Suprapubic skin (tissue), 4 donors: ENCODE data around the gene NHSL2. TPM values are rescaled to one million over a fixed set of nuclear protein-coding genes. Genes with fewer than 3 reads are reported as not detected.

ENCODE experiments used
- DNase-seq, 2 donors: peaks; one replicate each; pipeline ENCODE4 v3.0.0-alpha.2; 2019; ENCODE audit warnings: low spot score in 2 of 2
- H3K27ac ChIP-seq: fragments of 200-600 bp; sonication (generic); one replicate; pipeline ENCODE4 v1.5.1; 2019
- H3K27me3 ChIP-seq: fragments of 200-600 bp; sonication (generic); one replicate; pipeline ENCODE4 v1.5.1; 2019
- H3K36me3 ChIP-seq: fragments of 200-600 bp; sonication (generic); one replicate; pipeline ENCODE4 v1.5.1; 2019
- H3K4me1 ChIP-seq: fragments of 200-600 bp; sonication (generic); one replicate; pipeline ENCODE4 v1.5.1; 2019
- H3K4me3 ChIP-seq: fragments of 200-600 bp; sonication (generic); one replicate; pipeline ENCODE4 v1.5.1; 2019; ENCODE audit warnings: mild to moderate bottlenecking
- H3K9me3 ChIP-seq: fragments of 200-600 bp; sonication (generic); one replicate; pipeline ENCODE4 v1.5.1; 2019
- EP300 ChIP-seq: sonication (generic); formaldehyde crosslinking; IDR thresholded peaks from one replicate; pipeline ENCODE4 v1.6.1; 2017; ENCODE audit warnings: antibody characterized with exemption
- POLR2A ChIP-seq, 2 donors: fragments of 450-650 bp; IDR thresholded peaks; one replicate each; pipeline ENCODE4 v1.6.1; 2017; ENCODE audit warnings: antibody characterized with exemption in 2 of 2, mild to moderate bottlenecking in 2 of 2, moderate library complexity in 2 of 2
- POLR2AphosphoS5 ChIP-seq, 3 donors: sonication (generic); formaldehyde crosslinking; IDR thresholded peaks; one replicate each; pipeline ENCODE4 v1.6.1; 2017; ENCODE audit warnings: antibody characterized with exemption in 3 of 3
- WGBS: methylation state at CpG from one replicate; pipeline ENCODE4 v1.1.5; 2018; 5-methylcytosine and 5-hydroxymethylcytosine counted together
- total RNA-seq, 4 donors: library from RNA; depleted of rRNA; stranded (reverse); fragments of >200 nt; gene quantifications; one replicate each; pipeline ENCODE4 v1.1.0, GENCODE V29; 2016
- TF ChIP-seq, protein P1 (sequence below), 2 donors: fragments of 200-600 bp in 1 of 2; fragments of 450-650 bp in 1 of 2; sonication (generic) in 1 of 2; IDR thresholded peaks; one replicate each; pipeline ENCODE4 v1.5.1; 2016 to 2019; ENCODE audit warnings: antibody characterized with exemption in 2 of 2, mild to moderate bottlenecking in 1 of 2, moderate library complexity in 1 of 2

Gene NHSL2
- total RNA-seq, 4 donors from 2014 or later, result 2.0 to 4.7 (median 3.0) TPM

DNA sequence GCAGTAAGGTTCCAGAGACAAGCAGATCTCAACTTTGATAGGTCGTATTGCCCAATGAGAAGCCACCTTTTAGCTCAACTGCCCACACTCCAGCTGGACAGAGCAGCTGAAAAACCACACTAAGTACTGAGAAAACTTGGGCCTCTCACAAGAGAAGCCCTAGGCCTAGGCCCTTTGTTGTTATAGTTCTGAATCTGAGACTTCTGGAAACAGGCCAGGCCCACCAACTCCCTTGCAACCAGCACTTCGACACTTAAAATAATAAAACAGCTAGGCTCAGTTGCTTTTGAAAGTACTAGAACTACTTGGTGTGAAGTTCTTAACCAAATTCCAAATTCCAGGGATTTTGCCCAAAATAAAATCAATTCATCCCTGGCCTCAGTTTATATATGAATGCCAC lies 234.5 kb downstream of the NHSL2 start:
- DNase-seq, result no peak
- H3K36me3 ChIP-seq, result no peaks in the 10 kb centered on the region
- H3K27me3 ChIP-seq, result no peaks in the 10 kb centered on the region
- H3K27ac ChIP-seq, result no peak overlapping the region
- H3K9me3 ChIP-seq, result no peaks in the 10 kb centered on the region
- no peaks in the 10 kb centered on the region for H3K4me1 ChIP-seq
- no peak for TF ChIP-seq EP300
- no peak for TF ChIP-seq POLR2A (IDR thresholded peaks at IDR 0.05)
- TF ChIP-seq, protein P1, sequence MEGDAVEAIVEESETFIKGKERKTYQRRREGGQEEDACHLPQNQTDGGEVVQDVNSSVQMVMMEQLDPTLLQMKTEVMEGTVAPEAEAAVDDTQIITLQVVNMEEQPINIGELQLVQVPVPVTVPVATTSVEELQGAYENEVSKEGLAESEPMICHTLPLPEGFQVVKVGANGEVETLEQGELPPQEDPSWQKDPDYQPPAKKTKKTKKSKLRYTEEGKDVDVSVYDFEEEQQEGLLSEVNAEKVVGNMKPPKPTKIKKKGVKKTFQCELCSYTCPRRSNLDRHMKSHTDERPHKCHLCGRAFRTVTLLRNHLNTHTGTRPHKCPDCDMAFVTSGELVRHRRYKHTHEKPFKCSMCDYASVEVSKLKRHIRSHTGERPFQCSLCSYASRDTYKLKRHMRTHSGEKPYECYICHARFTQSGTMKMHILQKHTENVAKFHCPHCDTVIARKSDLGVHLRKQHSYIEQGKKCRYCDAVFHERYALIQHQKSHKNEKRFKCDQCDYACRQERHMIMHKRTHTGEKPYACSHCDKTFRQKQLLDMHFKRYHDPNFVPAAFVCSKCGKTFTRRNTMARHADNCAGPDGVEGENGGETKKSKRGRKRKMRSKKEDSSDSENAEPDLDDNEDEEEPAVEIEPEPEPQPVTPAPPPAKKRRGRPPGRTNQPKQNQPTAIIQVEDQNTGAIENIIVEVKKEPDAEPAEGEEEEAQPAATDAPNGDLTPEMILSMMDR (IDR thresholded peaks at IDR 0.05), result no peak
- TF ChIP-seq POLR2AphosphoS5 (IDR thresholded peaks at IDR 0.05), result no peak
- H3K4me3 ChIP-seq, result no peak overlapping the region
- 41% methylated on average over 2 of the region's 2 CpGs for WGBS

DNA sequence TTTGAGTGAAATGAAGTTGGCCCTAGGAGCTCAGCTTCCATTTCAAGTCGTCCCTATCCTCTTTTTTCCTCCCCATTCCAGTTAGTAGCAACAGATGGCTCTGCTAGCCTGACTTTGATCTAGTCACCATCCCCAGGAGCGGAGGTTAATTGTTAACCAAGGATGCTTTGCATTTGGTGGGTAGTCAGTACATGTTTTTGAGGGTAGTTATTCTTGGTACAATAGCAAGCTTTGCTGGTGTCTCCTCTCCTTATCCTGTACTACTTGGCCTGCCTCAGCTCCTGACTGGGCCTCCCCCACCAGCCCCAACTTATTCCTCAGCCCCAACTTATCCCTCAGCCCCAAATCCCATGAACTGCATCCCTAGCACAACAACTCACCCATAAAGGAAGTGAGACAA lies 235.9 kb downstream of the NHSL2 start:
- H3K27ac ChIP-seq, result no peak overlapping the region
- 72% methylated on average over 2 of the region's 2 CpGs for WGBS
- no peak overlapping the region for H3K4me3 ChIP-seq
- DNase-seq, result no peak
- no peaks in the 10 kb centered on the region for H3K9me3 ChIP-seq
- no peaks in the 10 kb centered on the region for H3K4me1 ChIP-seq
- TF ChIP-seq EP300 (no peak), POLR2AphosphoS5 (IDR thresholded peaks at IDR 0.05) (no peak), POLR2A (IDR thresholded peaks at IDR 0.05) (no peak)
- TF ChIP-seq, protein P1 (IDR thresholded peaks at IDR 0.05), result no peak
- H3K36me3 ChIP-seq, result no peaks in the 10 kb centered on the region
- no peaks in the 10 kb centered on the region for H3K27me3 ChIP-seq

DNA sequence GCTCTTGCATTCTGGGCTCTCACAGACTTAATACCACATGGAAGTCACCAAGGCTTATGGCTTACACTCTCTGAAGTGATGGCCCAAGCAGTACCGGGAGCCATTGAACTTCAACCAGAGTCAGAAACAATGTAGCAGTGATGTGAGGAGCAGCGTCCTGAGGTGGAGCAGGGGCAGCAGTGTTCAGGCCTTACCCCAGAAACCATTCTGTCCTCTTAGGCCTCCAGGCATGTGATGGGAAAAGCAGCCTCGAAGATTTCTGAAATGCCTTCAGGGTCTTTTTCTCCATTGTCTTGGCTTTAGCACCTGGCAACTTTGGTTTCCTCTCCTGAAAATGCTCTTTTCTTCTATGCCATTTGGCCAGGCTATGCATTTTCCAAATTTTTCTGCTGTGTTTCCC lies 248.1 kb downstream of the NHSL2 start:
- H3K36me3 ChIP-seq, result no peaks in the 10 kb centered on the region
- no peak overlapping the region for H3K27ac ChIP-seq
- no peak for TF ChIP-seq POLR2A (IDR thresholded peaks at IDR 0.05)
- TF ChIP-seq, protein P1 (IDR thresholded peaks at IDR 0.05), result no peak
- no peak for TF ChIP-seq EP300
- TF ChIP-seq POLR2AphosphoS5 (IDR thresholded peaks at IDR 0.05), result no peak
- WGBS, result 82% methylated on average over 3 of the region's 3 CpGs
- H3K27me3 ChIP-seq, result no peaks in the 10 kb centered on the region
- H3K4me1 ChIP-seq, result no peaks in the 10 kb centered on the region
- DNase-seq, result no peak
- no peak overlapping the region for H3K4me3 ChIP-seq
- H3K9me3 ChIP-seq, result no peaks in the 10 kb centered on the region

GRCh38 chrX:72159769-72160168 lies 249.1 kb downstream of the NHSL2 start:
- H3K9me3 ChIP-seq, result no peaks in the 10 kb centered on the region
- no peaks in the 10 kb centered on the region for H3K27me3 ChIP-seq
- 75% methylated on average over 10 of the region's 10 CpGs for WGBS
- DNase-seq, result no peak
- H3K4me1 ChIP-seq, result no peaks in the 10 kb centered on the region
- TF ChIP-seq POLR2A (IDR thresholded peaks at IDR 0.05) (no peak), POLR2AphosphoS5 (IDR thresholded peaks at IDR 0.05) (no peak), EP300 (no peak)
- TF ChIP-seq, protein P1 (IDR thresholded peaks at IDR 0.05), result no peak
- no peak overlapping the region for H3K4me3 ChIP-seq
- no peak overlapping the region for H3K27ac ChIP-seq
- no peaks in the 10 kb centered on the region for H3K36me3 ChIP-seq

DNA sequence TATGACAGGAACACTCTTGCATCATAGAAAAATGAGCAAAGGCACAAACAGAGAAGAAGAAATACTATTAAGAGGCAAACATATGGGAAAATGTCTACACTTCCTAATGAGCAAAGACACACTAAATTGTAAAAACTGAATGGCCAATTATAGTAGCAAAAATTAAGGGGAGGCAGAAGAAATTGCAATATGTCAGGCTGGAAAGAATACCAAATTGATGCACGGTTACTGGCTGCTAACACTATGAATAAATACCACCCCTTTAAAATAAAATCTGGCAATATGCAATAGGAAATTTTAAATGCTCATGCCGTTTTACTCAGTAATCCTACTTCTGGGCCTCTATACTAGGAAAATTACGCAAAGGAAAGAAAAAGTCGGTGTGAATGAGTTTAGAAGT lies 254.9 kb downstream of the NHSL2 start:
- H3K27ac ChIP-seq, result no peak overlapping the region
- no peaks in the 10 kb centered on the region for H3K36me3 ChIP-seq
- H3K4me3 ChIP-seq, result no peak overlapping the region
- no peak for DNase-seq
- H3K4me1 ChIP-seq, result no peaks in the 10 kb centered on the region
- WGBS, result 74% methylated on average over 4 of the region's 4 CpGs
- no peak for TF ChIP-seq POLR2A (IDR thresholded peaks at IDR 0.05)
- TF ChIP-seq, protein P1 (IDR thresholded peaks at IDR 0.05), result no peak
- H3K9me3 ChIP-seq, result no peaks in the 10 kb centered on the region
- no peaks in the 10 kb centered on the region for H3K27me3 ChIP-seq
